HepG2 (cell line): ENCODE measurements around the gene RDM1. TPM values are rescaled to one million over a fixed set of nuclear protein-coding genes. Genes with fewer than 3 reads are reported as not detected.

Experiments
- ATAC-seq: fragments of 200-7000 bp; cut with Tn5 transposase; 3 replicates; pipeline ENCODE4 v1.9.1; 2020; ENCODE audit warnings: mild to moderate bottlenecking, moderate library complexity
- BruUV-seq: library from RNA; stranded (reverse); fragments of 400-500 nt; replicated peaks from 2 replicates; lab custom pipeline; 2021; lab: Mats Ljungman, UMichigan
- CTCF ChIA-PET: fragments of 300-600 bp; formaldehyde crosslinking; extraction: SDS; loops from one replicate; lab custom pipeline; 2021; ENCODE audit warnings: low total read pairs, inconsistent platforms, low intra/inter-chr PET ratio; lab: Yijun Ruan, JAX
- POLR2A ChIA-PET: fragments of 350-600 bp; sonication (Branson Sonifier 250); formaldehyde crosslinking; loops from one replicate; lab custom pipeline; 2020; ENCODE audit warnings: antibody characterized with exemption, inconsistent platforms; lab: Yijun Ruan, JAX
- DNase-seq: peaks from one replicate; pipeline ENCODE4 v3.0.0-alpha.2; 2015; ENCODE audit warnings: low spot score
- FAIRE-seq: peaks from 3 replicates; lab custom pipeline; 2011; peaks lifted over from hg19 to GRCh38; lab: Jason Lieb, UNC
- H2AFZ ChIP-seq: one replicate; pipeline ENCODE4 v1.6.1; 2011; ENCODE audit warnings: low read length, inconsistent platforms
- H3K27ac ChIP-seq: fragments of 300-600 bp; 3 replicates; pipeline ENCODE4 v1.8.0; 2011; ENCODE audit warnings: mixed run types, mild to moderate bottlenecking, mixed read lengths, low read length, inconsistent platforms; ENCODE audit not compliant: insufficient read depth; ENCODE audit errors: extremely low read length
- H3K27me3 ChIP-seq, 2 experiments: fragments of 200-600 bp in 1 of 2; 2 replicates in 1 of 2; 3 replicates in 1 of 2; pipeline versions ENCODE4 v1.6.0 to v1.8.0; 2011; ENCODE audit warnings: low read length in 2 of 2, mild to moderate bottlenecking in 2 of 2, moderate library complexity in 2 of 2, inconsistent platforms in 1 of 2; ENCODE audit not compliant: insufficient read depth in 2 of 2, control insufficient read depth in 1 of 2
- H3K36me3 ChIP-seq, 2 experiments: fragments of 200-600 bp in 1 of 2; replicated peaks in 1 of 2; 2 replicates in 1 of 2; 3 replicates in 1 of 2; pipeline versions ENCODE4 v1.5.1 to v1.8.0; 2011; ENCODE audit warnings: low read length in 2 of 2, inconsistent platforms in 1 of 2; ENCODE audit not compliant: insufficient read depth in 2 of 2, control insufficient read depth in 1 of 2
- H3K4me1 ChIP-seq: 2 replicates; pipeline ENCODE4 v1.5.1; 2012; ENCODE audit warnings: low read length, inconsistent platforms; ENCODE audit not compliant: insufficient read depth
- H3K4me2 ChIP-seq: 2 replicates; pipeline ENCODE4 v1.6.0; 2011; ENCODE audit warnings: low read depth, low read length, inconsistent platforms
- H3K4me3 ChIP-seq, 3 experiments: fragments of 200-600 bp in 1 of 3; sonication (generic), shearing (Covaris generic) in 1 of 3; replicated peaks in 1 of 3; 2 replicates each; pipeline ENCODE4 v1.5.1; 2011 to 2016; ENCODE audit warnings: low read length in 3 of 3, inconsistent platforms in 2 of 3, low read depth in 2 of 3, mild to moderate bottlenecking in 2 of 3, control low read depth in 1 of 3, mixed read lengths in 1 of 3; ENCODE audit not compliant: insufficient read depth in 1 of 3
- H3K79me2 ChIP-seq: one replicate; pipeline ENCODE4 v1.6.1; 2011; ENCODE audit warnings: low read length, inconsistent platforms; ENCODE audit not compliant: insufficient read depth
- H3K9ac ChIP-seq: 2 replicates; pipeline ENCODE4 v1.6.0; 2011; ENCODE audit warnings: mild to moderate bottlenecking, low read depth, low read length, inconsistent platforms; ENCODE audit not compliant: insufficient read depth
- H3K9me3 ChIP-seq: 2 replicates; pipeline ENCODE4 v1.5.1; 2012; ENCODE audit warnings: mild to moderate bottlenecking, low read length
- H4K20me1 ChIP-seq: 2 replicates; pipeline ENCODE4 v1.6.0; 2011; ENCODE audit warnings: inconsistent platforms, mild to moderate bottlenecking, low read length, moderate library complexity; ENCODE audit not compliant: insufficient read depth
- ARHGAP35 ChIP-seq: sonication (generic); formaldehyde crosslinking; IDR thresholded peaks from 2 replicates; pipeline ENCODE4 v1.9.0; 2022; ENCODE audit warnings: mild to moderate bottlenecking, inconsistent platforms, moderate library complexity, missing genetic modification reagents, borderline replicate concordance
- ARNTL ChIP-seq: sonication (generic); formaldehyde crosslinking; IDR thresholded peaks from 2 replicates; pipeline ENCODE4 v1.4.0; 2020; ENCODE audit warnings: mild to moderate bottlenecking, missing genetic modification reagents
- MAF1 ChIP-seq: sonication (generic); formaldehyde crosslinking; IDR thresholded peaks from 2 replicates; pipeline ENCODE4 v1.5.0; 2020; ENCODE audit warnings: missing genetic modification reagents, borderline replicate concordance
- NCOR1 ChIP-seq: fragments of 200-600 bp; sonication (generic); IDR thresholded peaks from 2 replicates; pipeline ENCODE4 v1.7.0; 2017; ENCODE audit warnings: antibody characterized with exemption, low read length, borderline replicate concordance
- SSRP1 ChIP-seq: IDR thresholded peaks from 2 replicates; pipeline ENCODE4 v1.6.1; 2016; ENCODE audit warnings: control low read depth
- ZNF207 ChIP-seq: fragments of 450-650 bp; IDR thresholded peaks from 2 replicates; pipeline ENCODE4 v1.6.1; 2016; ENCODE audit warnings: antibody characterized with exemption, borderline replicate concordance
- ZNF468 ChIP-seq: sonication (generic); formaldehyde crosslinking; IDR thresholded peaks from 2 replicates; pipeline ENCODE4 v1.8.0; 2022; ENCODE audit warnings: mild to moderate bottlenecking, moderate library complexity, missing genetic modification reagents
- ZNF547 ChIP-seq: sonication (generic); formaldehyde crosslinking; IDR thresholded peaks from 2 replicates; pipeline ENCODE4 v1.5.1; 2020; ENCODE audit warnings: mild to moderate bottlenecking, missing genetic modification reagents
- WGBS: methylation state at CpG from one replicate; pipeline ENCODE4 v1.1.6; 2017; ENCODE audit warnings: low lambda C conversion rate; 5-methylcytosine and 5-hydroxymethylcytosine counted together
- in situ Hi-C: cut with HindIII; loops from 2 replicates; pipeline ENCODE4 v1.10.0; 2017; ENCODE audit warnings: low pct_unique_long_range_greater_than_20kb; ENCODE audit not compliant: extremely low pct_ligation_motif_present
- intact Hi-C: fragments of 100-400 bp; cut with micrococcal nuclease; formaldehyde crosslinking; loops from one replicate; pipeline ENCODE4 v1.10.0; 2022; ENCODE audit not compliant: unreplicated experiment
- polyA plus RNA-seq, 8 experiments: library from polyadenylated mRNA; depleted of rRNA in 3 of 8; stranded (reverse) in 7 of 8; unstranded in 1 of 8; fragments of >200 nt; fragmentation: Illumina TruSeq in 4 of 8; extraction: Trizol in 4 of 8; gene quantifications; 2 replicates each; pipeline versions ENCODE4 v1.2.1 to v1.2.3, GENCODE V29; 2011 to 2016; ENCODE audit warnings: low read depth in 4 of 8, missing spikeins in 1 of 8, mixed read lengths in 1 of 8; ENCODE audit not compliant: insufficient read depth in 1 of 8
- total RNA-seq, 5 experiments: library from RNA; depleted of rRNA; stranded (reverse); fragments of >200 nt; fragmentation: Illumina TruSeq; extraction: Trizol; gene quantifications; 2 replicates each; pipeline ENCODE4 v1.2.3, GENCODE V29; 2016; ENCODE audit warnings: low read depth in 1 of 5
- TF ChIP-seq, protein P1 (sequence below): sonication (generic); formaldehyde crosslinking; IDR thresholded peaks from 2 replicates; pipeline ENCODE4 v1.4.0; 2020; ENCODE audit warnings: mild to moderate bottlenecking, missing genetic modification reagents
- TF ChIP-seq, protein P2 (sequence below): fragments of 450-650 bp; IDR thresholded peaks from 2 replicates; pipeline ENCODE4 v1.6.1; 2016

The RDM1 gene
- total and polyA plus RNA-seq, 2 of the 13 experiments (the other 11 are each of a cell fraction or from before 2014, with no cell fraction given), result 0.28 to 0.40 TPM

DNA sequence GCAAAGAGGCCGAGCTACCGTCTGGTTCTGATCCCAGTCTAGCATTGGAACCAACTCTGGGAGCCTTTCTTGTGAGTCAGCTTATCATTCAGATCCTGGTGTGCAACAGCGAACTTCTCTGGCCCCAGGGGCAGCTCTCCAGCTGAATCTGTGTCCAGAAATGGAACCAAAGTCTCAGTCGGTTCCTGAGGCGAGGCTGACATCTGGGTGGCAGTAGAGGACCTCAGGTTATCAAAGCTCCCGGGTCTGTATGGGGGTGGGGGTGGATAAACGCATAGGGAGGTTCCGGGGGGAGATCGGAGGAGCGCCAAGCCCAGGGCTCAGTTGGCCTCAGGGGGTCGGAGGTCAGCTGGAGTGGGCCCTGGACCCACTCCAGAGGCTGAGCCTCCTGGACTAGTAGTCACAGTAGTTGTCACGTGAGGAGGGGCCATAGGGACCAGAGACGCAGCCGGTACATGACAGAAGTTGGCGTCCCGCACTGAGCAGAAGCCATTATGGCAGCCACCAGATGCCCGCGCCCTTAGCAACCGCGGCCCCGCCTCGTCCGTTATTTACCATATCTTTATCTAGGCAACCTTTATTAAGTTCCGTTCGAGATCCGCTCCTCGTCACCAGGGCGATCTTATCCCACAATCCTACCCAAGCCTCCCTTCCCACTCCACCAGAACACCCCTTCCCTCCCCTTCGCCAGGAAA lies 12.9 kb downstream of the RDM1 start (continued):
- TF ChIP-seq ARHGAP35 (CRISPR knock-in tag), result no peak
- TF ChIP-seq SSRP1, result no peak
- no peak for TF ChIP-seq ZNF207
- TF ChIP-seq, protein P1, sequence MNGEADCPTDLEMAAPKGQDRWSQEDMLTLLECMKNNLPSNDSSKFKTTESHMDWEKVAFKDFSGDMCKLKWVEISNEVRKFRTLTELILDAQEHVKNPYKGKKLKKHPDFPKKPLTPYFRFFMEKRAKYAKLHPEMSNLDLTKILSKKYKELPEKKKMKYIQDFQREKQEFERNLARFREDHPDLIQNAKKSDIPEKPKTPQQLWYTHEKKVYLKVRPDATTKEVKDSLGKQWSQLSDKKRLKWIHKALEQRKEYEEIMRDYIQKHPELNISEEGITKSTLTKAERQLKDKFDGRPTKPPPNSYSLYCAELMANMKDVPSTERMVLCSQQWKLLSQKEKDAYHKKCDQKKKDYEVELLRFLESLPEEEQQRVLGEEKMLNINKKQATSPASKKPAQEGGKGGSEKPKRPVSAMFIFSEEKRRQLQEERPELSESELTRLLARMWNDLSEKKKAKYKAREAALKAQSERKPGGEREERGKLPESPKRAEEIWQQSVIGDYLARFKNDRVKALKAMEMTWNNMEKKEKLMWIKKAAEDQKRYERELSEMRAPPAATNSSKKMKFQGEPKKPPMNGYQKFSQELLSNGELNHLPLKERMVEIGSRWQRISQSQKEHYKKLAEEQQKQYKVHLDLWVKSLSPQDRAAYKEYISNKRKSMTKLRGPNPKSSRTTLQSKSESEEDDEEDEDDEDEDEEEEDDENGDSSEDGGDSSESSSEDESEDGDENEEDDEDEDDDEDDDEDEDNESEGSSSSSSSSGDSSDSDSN (CRISPR knock-in tag), result no peak
- no peak for TF ChIP-seq ZNF547 (CRISPR knock-in tag)
- TF ChIP-seq MAF1 (CRISPR knock-in tag), result no peak
- TF ChIP-seq, all 625 proteins: peak for 0

DNA sequence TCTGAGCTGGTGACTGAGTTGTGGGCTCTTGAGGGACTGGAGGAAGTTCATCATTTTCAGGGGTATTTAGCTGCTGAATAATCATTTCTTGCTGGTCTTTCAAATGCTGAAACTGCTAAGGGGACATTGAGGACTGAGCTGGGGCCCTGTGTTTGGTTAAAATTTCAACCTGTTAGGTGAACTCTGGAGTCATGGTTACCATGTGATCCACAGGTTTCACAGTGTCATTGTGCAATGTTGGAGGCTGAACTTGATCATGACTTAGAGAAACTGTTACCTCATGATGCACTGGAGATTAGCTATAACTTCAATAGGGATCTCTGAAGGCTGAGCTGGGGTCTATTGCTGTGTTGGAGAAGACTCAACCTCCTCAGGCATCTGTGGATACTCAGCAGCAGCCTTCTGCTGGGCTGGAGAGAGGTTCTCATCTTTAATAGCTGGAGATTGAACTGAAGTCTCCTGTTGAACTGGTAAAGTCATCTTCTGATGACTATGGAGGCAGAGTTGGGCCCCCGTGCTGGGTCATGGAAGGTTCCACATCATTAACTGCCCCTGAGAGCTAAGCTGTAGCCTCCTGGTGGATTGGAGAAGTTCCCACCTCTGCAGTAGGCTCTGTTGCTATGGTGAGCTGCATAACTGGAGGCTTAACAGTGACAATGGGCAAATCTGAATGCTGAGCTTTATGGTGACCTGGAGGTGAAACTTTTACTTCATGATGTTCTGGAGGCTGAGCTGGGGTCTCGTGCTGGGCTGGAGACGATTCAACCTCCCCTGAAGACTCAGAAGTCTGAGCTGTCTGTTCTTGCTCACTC lies 15.2 kb downstream of the RDM1 start:
- Histone ChIP-seq H3K27me3 (no peaks in the 10 kb centered on the region), H3K4me3 (no peak overlapping the region), H3K4me1 (peaks cover 30% of the 10 kb centered on the region), H3K79me2 (no peaks in the 10 kb centered on the region), H3K27ac (no peak overlapping the region), H3K9ac (no peak overlapping the region), H4K20me1 (no peaks in the 10 kb centered on the region), H2AFZ (no peak overlapping the region), H3K36me3 (no peaks in the 10 kb centered on the region), H3K9me3 (no peaks in the 10 kb centered on the region), H3K4me2 (no peak overlapping the region)
- CTCF ChIA-PET, result no interaction called here
- in situ Hi-C loops, result no loop called here
- POLR2A ChIA-PET, result no interaction called here
- DNase-seq (no peak), FAIRE-seq (no peak), ATAC-seq (peak; percentile 31; the same call in 1 of the 3 replicates)
- BruUV-seq, result no TSS peak
- intact Hi-C loops, result no loop called here
- no CpG with 5 or more reads among the region's 3 CpGs for WGBS
- TF ChIP-seq, protein P2, sequence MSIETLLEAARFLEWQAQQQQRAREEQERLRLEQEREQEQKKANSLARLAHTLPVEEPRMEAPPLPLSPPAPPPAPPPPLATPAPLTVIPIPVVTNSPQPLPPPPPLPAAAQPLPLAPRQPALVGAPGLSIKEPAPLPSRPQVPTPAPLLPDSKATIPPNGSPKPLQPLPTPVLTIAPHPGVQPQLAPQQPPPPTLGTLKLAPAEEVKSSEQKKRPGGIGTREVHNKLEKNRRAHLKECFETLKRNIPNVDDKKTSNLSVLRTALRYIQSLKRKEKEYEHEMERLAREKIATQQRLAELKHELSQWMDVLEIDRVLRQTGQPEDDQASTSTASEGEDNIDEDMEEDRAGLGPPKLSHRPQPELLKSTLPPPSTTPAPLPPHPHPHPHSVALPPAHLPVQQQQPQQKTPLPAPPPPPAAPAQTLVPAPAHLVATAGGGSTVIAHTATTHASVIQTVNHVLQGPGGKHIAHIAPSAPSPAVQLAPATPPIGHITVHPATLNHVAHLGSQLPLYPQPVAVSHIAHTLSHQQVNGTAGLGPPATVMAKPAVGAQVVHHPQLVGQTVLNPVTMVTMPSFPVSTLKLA, result no peak
- TF ChIP-seq NCOR1 (peak; percentile 49; the same call in 1 of the 2 replicates), ARNTL (CRISPR knock-in tag) (no peak), ZNF468 (CRISPR knock-in tag) (no peak)
